Measurements from ENCODE around the gene ATXN3.
A peak's percentile ranks its signal among the peaks of the same experiment; 100 is the strongest.

ATXN3 gene

GRCh38 chr14:92041203-92041602 is 65.2 kb downstream of the ATXN3 start:
- Mint-ChIP-seq H3K27ac (peak overlapping the region; percentile 97 to 98), H3K27me3 (no peaks in the 10 kb centered on the region), H3K9me3 (no peaks in the 10 kb centered on the region), H3K4me3 (peak overlapping the region in 1 of 2 donors; percentile 87), H3K4me1 (ENCODE audit: low read depth in 2 of 2) (peaks cover 16 to 28% of the 10 kb centered on the region in 2 donors), H3K36me3 (ENCODE audit: insufficient read depth) (peaks cover 15% of the 10 kb centered on the region)
- ATAC-seq (replicated peaks) (no peak), DNase-seq (no peak)

- no peaks in the 10 kb centered on the region for H3K27me3 Mint-ChIP-seq
- peak; percentile 8 for ATAC-seq (replicated peaks)
- H3K27ac Mint-ChIP-seq = peak overlapping the region; percentile 97 to 98
- peaks cover 16 to 34% of the 10 kb centered on the region in 2 donors for H3K4me1 Mint-ChIP-seq (ENCODE audit: low read depth in 2 of 2)
- H3K36me3 Mint-ChIP-seq (ENCODE audit: insufficient read depth) = peaks cover 15% of the 10 kb centered on the region
- peak overlapping the region; percentile 87 to 91 for H3K4me3 Mint-ChIP-seq
- no peaks in the 10 kb centered on the region for H3K9me3 Mint-ChIP-seq
- DNase-seq = peak in 1 of 3 experiments; percentile 13
These were observed 65.8 kb downstream of the ATXN3 start for GRCh38 chr14:92040431-92041051.

DNA sequence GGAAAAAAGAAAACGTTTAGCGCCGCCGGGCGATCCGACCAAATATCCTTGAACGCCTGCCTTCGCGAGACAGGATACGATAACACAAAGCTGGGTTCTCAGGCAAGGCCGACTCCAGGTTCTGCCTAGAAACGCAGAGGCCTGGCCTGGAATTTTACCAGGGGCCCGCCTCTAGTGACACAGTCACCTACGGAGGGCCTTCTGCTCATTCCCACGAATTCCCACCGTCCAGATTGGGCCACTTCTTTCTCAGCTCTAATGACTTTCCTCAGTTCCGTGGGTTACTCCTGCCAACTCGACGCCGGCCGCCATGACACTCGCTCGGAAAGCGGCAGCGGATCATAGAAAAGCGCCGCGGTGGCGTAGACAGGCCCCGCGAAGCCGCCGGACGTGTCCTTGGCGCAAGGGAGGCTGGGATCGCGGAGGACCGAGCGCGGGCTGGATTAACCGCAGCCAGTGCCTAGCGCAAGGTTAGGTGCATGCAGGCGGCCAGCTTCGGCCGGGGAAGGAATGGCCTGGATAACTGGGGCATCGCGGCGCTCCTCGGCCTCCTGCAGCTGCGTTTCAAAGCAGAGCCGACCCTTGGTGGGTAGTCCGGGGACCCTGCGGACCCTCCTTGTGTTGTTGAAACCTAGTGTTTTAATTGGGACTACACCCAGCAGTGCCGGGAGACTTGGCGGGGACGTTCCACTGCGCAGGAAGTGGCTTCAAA is 66.5 kb downstream of the ATXN3 start, which contains the start of gene TRIP11:
Gene TRIP11 (minus strand): TSS at position 341 of the 712 bp plus-strand sequence. CDS start 374 bp downstream, outside the sequence.
- ATAC-seq (replicated peaks) (peak; percentile 93), DNase-seq (peak; percentile 91 to 97 (median 92))
- peaks cover 15% of the 10 kb centered on the region for H3K36me3 Mint-ChIP-seq (ENCODE audit: insufficient read depth)
- peak within 1 kb of the TSS; percentile 87 to 91 for H3K4me3 Mint-ChIP-seq
- H3K27ac Mint-ChIP-seq = peak within 1 kb of the TSS; percentile 97 to 98
- peaks cover 16 to 34% of the 10 kb centered on the region in 2 donors for H3K4me1 Mint-ChIP-seq (ENCODE audit: low read depth in 2 of 2)
- no peaks in the 10 kb centered on the region for H3K9me3 Mint-ChIP-seq
- H3K27me3 Mint-ChIP-seq = no peaks in the 10 kb centered on the region

DNA sequence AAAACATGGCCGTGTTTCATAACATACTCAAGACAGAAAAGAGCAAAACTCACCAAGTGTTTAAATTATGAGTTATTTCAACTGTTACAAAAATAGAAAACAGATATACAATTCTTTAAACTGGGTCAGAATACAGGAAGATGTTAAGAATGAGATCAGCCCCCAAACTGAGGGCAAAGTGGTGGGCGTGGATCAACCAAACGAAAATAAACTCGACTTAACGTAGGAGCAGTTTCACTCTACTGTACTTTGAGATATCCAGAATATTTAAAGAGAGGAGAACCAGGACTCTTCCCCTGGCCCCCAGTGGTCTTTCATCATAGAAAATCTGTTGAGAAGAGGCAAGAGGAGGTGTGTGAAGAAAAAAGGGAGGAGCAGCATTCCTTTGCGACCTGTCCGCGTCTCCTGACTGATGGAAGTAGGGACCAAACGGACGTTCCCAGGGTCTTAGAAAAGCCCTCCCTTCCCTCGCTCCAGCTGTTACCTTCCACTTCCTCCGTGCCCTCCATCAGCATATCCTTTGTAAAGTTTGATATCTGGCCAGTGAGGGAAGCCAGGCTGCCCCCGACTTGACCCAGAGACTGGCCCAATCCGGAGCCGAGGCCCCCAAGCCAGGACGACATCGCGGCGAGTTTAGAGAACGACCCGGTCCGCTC is 67.2 kb downstream of the ATXN3 start:
- peaks cover 16 to 34% of the 10 kb centered on the region in 2 donors for H3K4me1 Mint-ChIP-seq (ENCODE audit: low read depth in 2 of 2)
- ATAC-seq (replicated peaks) = no peak
- peak; percentile 3 to 15 (median 9) for DNase-seq
- peak overlapping the region; percentile 97 to 98 for H3K27ac Mint-ChIP-seq
- peaks cover 15% of the 10 kb centered on the region for H3K36me3 Mint-ChIP-seq (ENCODE audit: insufficient read depth)
- no peaks in the 10 kb centered on the region for H3K9me3 Mint-ChIP-seq
- H3K4me3 Mint-ChIP-seq = peak overlapping the region; percentile 87 to 91
- H3K27me3 Mint-ChIP-seq = no peaks in the 10 kb centered on the region

DNA sequence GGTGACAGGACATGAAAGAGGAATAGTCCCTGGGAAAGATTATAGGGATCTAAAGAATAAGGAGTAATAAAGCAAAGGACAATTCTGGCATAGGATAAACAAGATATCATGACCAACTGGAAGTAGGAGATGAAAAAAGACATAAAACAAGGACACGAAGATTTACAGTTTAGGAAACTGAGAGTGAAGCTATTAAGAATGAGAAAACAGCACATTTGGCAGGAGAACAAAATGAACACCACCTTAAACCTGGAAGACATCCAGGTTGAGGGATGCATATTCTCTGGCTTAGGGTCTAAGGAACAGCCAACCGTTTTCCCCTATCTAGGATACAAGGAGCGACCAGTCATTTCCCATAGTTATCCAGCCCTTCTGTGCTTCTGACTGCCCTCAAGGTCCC is 68.4 kb downstream of the ATXN3 start:
- ATAC-seq (replicated peaks) (no peak), DNase-seq (no peak)
- no peaks in the 10 kb centered on the region for H3K9me3 Mint-ChIP-seq
- H3K27ac Mint-ChIP-seq = peak overlapping the region; percentile 97 to 98
- H3K4me3 Mint-ChIP-seq = peak overlapping the region; percentile 87 to 91
- peaks cover 22 to 44% of the 10 kb centered on the region in 2 donors for H3K4me1 Mint-ChIP-seq (ENCODE audit: low read depth in 2 of 2)
- no peaks in the 10 kb centered on the region for H3K27me3 Mint-ChIP-seq
- H3K36me3 Mint-ChIP-seq (ENCODE audit: insufficient read depth) = peaks cover 15% of the 10 kb centered on the region

DNA sequence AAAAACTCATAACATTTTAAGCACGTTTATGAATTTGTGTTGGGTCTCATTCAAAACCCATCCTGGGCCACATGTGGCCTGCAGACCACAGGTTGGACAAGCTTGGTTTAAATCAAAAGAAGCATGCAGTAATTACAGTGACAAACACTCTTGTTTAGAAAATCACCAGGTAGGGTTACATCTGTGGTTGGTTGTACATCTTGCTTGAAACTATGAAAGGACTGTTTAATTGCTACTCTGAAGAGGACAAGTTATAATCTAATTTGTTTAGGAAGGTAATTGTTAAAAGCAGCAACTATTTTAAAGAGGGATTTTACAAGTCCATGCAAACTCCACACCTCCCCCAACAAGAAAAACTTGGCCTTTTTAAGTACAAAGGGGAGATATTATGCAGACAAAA is 70.5 kb downstream of the ATXN3 start:
- Mint-ChIP-seq H3K9me3 (no peaks in the 10 kb centered on the region), H3K36me3 (ENCODE audit: insufficient read depth) (peaks cover 29% of the 10 kb centered on the region), H3K27me3 (no peaks in the 10 kb centered on the region), H3K4me3 (no peak overlapping the region), H3K27ac (peak overlapping the region in 1 of 2 donors; percentile 12), H3K4me1 (ENCODE audit: low read depth in 2 of 2) (peaks cover 22 to 44% of the 10 kb centered on the region in 2 donors)
- DNase-seq (no peak), ATAC-seq (replicated peaks) (no peak)

GRCh38 chr14:92033906-92034687 is 72.3 kb downstream of the ATXN3 start:
- H3K4me1 Mint-ChIP-seq (ENCODE audit: low read depth in 2 of 2) = peaks cover 20 to 40% of the 10 kb centered on the region in 2 donors
- no peak for ATAC-seq (replicated peaks)
- H3K27ac Mint-ChIP-seq = peak overlapping the region in 1 of 2 donors; percentile 76
- no peaks in the 10 kb centered on the region for H3K27me3 Mint-ChIP-seq
- DNase-seq = no peak
- H3K9me3 Mint-ChIP-seq = no peaks in the 10 kb centered on the region
- no peak overlapping the region for H3K4me3 Mint-ChIP-seq
- H3K36me3 Mint-ChIP-seq (ENCODE audit: insufficient read depth) = peaks cover 27% of the 10 kb centered on the region

DNA sequence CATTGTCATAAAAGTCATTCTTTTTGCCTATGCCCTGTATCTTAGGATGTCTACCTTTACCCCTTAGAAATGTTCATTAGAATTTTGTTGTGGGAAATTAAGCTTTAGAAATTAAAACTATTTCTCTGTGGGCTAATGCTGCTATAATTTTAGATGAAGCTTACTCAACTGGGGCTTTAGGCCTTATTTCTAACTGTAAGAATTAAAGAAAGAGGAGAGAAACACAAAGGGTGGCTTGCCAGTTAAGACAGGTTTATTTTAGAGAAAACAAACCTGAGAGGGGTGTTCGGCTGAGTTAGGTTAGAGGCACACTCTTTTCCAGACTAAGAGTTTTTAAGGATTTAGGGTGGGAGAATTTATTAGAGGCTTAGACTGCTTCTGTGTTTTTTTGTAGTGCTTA is 72.9 kb downstream of the ATXN3 start:
- ATAC-seq (replicated peaks) = no peak
- Mint-ChIP-seq H3K36me3 (ENCODE audit: insufficient read depth) (peaks cover 34% of the 10 kb centered on the region), H3K4me1 (ENCODE audit: low read depth in 2 of 2) (peaks cover 19 to 36% of the 10 kb centered on the region in 2 donors), H3K27me3 (no peaks in the 10 kb centered on the region), H3K9me3 (no peaks in the 10 kb centered on the region), H3K4me3 (no peak overlapping the region), H3K27ac (peak overlapping the region in 1 of 2 donors; percentile 76)
- no peak for DNase-seq

GRCh38 chr14:92026548-92027190 is 79.7 kb downstream of the ATXN3 start:
- H3K36me3 Mint-ChIP-seq (ENCODE audit: insufficient read depth) = peaks cover 64% of the 10 kb centered on the region

DNA sequence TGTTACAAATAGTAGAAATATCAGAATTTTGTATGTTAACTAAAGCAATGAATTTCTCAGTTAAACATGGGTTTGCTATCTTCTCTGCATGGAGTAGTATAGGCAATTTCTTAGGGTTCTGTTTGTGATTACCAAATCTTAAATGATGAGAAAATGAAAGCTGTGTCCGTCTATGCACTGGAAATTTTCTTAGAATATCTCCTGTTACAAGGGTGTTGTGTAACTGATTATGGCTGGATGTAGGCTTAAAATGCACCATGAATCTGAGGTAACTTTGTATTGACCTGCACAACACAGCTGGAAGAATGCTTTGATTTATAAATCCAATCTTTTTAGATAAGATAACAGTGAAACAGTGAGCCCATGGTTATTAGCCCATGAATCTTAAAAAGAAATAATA is 84.3 kb downstream of the ATXN3 start:
- H3K27ac Mint-ChIP-seq = no peak overlapping the region
- H3K4me1 Mint-ChIP-seq (ENCODE audit: low read depth in 2 of 2) = peaks cover 4 to 11% of the 10 kb centered on the region in 2 donors
- ATAC-seq (replicated peaks) = no peak
- no peak overlapping the region for H3K4me3 Mint-ChIP-seq
- no peaks in the 10 kb centered on the region for H3K27me3 Mint-ChIP-seq
- DNase-seq = no peak
- peaks cover 69% of the 10 kb centered on the region for H3K36me3 Mint-ChIP-seq (ENCODE audit: insufficient read depth)
- H3K9me3 Mint-ChIP-seq = no peaks in the 10 kb centered on the region

More at GRCh38 chr14:92026548-92027190, 79.7 kb downstream of the ATXN3 start:
- ATAC-seq (replicated peaks) (no peak), DNase-seq (no peak)
- H3K9me3 Mint-ChIP-seq = no peaks in the 10 kb centered on the region
- peaks cover 7 to 16% of the 10 kb centered on the region in 2 donors for H3K4me1 Mint-ChIP-seq (ENCODE audit: low read depth in 2 of 2)
- no peak overlapping the region for H3K4me3 Mint-ChIP-seq
- H3K27me3 Mint-ChIP-seq = no peaks in the 10 kb centered on the region
- H3K27ac Mint-ChIP-seq = peak overlapping the region in 1 of 2 donors; percentile 19

DNA sequence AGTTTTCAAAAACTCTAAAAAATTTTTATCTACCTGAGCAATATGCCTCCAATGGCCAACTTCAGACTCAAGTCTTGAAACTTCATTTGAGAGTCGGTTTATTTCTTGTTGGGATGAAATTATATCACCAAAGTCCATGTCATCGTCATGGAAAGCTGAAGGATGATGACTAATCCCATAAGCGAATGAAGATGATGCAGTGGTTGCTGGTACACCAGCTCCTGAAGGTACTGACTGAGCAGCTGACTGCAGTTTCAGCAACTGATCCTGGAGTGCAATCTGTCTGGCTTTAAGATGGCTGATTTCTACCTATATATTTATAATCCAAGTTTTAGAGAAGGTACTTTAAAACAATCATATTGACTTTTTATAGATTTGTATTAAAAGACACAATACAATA is 84.9 kb downstream of the ATXN3 start:
- H3K27me3 Mint-ChIP-seq = no peaks in the 10 kb centered on the region
- peaks cover 72% of the 10 kb centered on the region for H3K36me3 Mint-ChIP-seq (ENCODE audit: insufficient read depth)
- no peak overlapping the region for H3K4me3 Mint-ChIP-seq
- H3K4me1 Mint-ChIP-seq (ENCODE audit: low read depth in 2 of 2) = peaks cover 3 to 11% of the 10 kb centered on the region in 2 donors
- DNase-seq = no peak
- H3K27ac Mint-ChIP-seq = no peak overlapping the region
- no peak for ATAC-seq (replicated peaks)
- no peaks in the 10 kb centered on the region for H3K9me3 Mint-ChIP-seq

GRCh38 chr14:92014040-92014439 is 92.3 kb downstream of the ATXN3 start:
- H3K4me3 Mint-ChIP-seq = no peak overlapping the region
- H3K9me3 Mint-ChIP-seq = no peaks in the 10 kb centered on the region
- no peak for ATAC-seq (replicated peaks)
- DNase-seq = no peak
- no peaks in the 10 kb centered on the region for H3K27me3 Mint-ChIP-seq
- H3K36me3 Mint-ChIP-seq (ENCODE audit: insufficient read depth) = peaks cover 73% of the 10 kb centered on the region
- H3K4me1 Mint-ChIP-seq (ENCODE audit: low read depth in 2 of 2) = peaks cover 2 to 7% of the 10 kb centered on the region in 2 donors
- no peak overlapping the region for H3K27ac Mint-ChIP-seq
